WTC11 (cell line): ENCODE results near the gene SLC7A5. TPM values are rescaled to one million over a fixed set of nuclear protein-coding genes. Genes with fewer than 3 reads are reported as not detected.

Source experiments
- ATAC-seq: fragments of 200-7000 bp; cut with Tn5 transposase; 2 replicates; pipeline ENCODE4 v1.10.0; 2021; ENCODE audit warnings: mild to moderate bottlenecking, moderate library complexity
- CTCF ChIA-PET: fragments of 300-600 bp; sonication (Branson Sonifier 250); formaldehyde crosslinking; loops from one replicate; lab custom pipeline; 2021; ENCODE audit warnings: antibody characterized with exemption; lab: Charles Lee
- POLR2A ChIA-PET: fragments of 350-600 bp; sonication (Branson Sonifier 250); formaldehyde crosslinking; loops from one replicate; lab custom pipeline; 2021; ENCODE audit warnings: antibody characterized with exemption; lab: Charles Lee
- DNase-seq: peaks from one replicate; pipeline ENCODE4 v3.0.0; 2021; ENCODE audit warnings: low spot score
- H3K27ac Mint-ChIP-seq: 2 replicates; pipeline ENCODE4 v1.8.0; 2021; ENCODE audit warnings: mixed read lengths
- H3K27me3 Mint-ChIP-seq: 2 replicates; pipeline ENCODE4 v1.8.0; 2021; ENCODE audit warnings: low read depth, mild to moderate bottlenecking, moderate library complexity, mixed read lengths
- H3K36me3 Mint-ChIP-seq: 2 replicates; pipeline ENCODE4 v1.8.0; 2021; ENCODE audit warnings: mixed read lengths
- H3K4me1 Mint-ChIP-seq: 2 replicates; pipeline ENCODE4 v1.8.0; 2022; ENCODE audit warnings: mixed read lengths
- H3K4me3 Mint-ChIP-seq: 2 replicates; pipeline ENCODE4 v1.8.0; 2021; ENCODE audit warnings: mild to moderate bottlenecking, moderate library complexity, mixed read lengths
- H3K9me3 Mint-ChIP-seq: 2 replicates; pipeline ENCODE4 v1.8.0; 2021; ENCODE audit warnings: mixed read lengths
- CREM ChIP-seq: sonication (generic); formaldehyde crosslinking; IDR thresholded peaks from 2 replicates; pipeline ENCODE4 v1.8.1; 2022; ENCODE audit warnings: mild to moderate bottlenecking, missing genetic modification reagents, moderate library complexity
- KAT7 ChIP-seq: sonication (generic); formaldehyde crosslinking; IDR thresholded peaks from 2 replicates; pipeline ENCODE4 v1.8.1; 2023; ENCODE audit warnings: missing genetic modification reagents, mild to moderate bottlenecking, borderline replicate concordance
- NFE2L1 ChIP-seq: sonication (generic); formaldehyde crosslinking; IDR thresholded peaks from 2 replicates; pipeline ENCODE4 v1.8.1; 2023; ENCODE audit warnings: missing genetic modification reagents
- RELA ChIP-seq: sonication (generic); formaldehyde crosslinking; IDR thresholded peaks from 2 replicates; pipeline ENCODE4 v1.8.1; 2022; ENCODE audit warnings: missing genetic modification reagents, mild to moderate bottlenecking, borderline replicate concordance
- RORB ChIP-seq: fragments of 250-450 bp; sonication (Bioruptor Pico); IDR thresholded peaks from 2 replicates; pipeline ENCODE4 v1.9.0; 2021; ENCODE audit warnings: mild to moderate bottlenecking
- SOX15 ChIP-seq: fragments of 250-450 bp; sonication (Bioruptor Pico); IDR thresholded peaks from 2 replicates; pipeline ENCODE4 v1.9.0; 2021; ENCODE audit warnings: mild to moderate bottlenecking
- total RNA-seq: library from RNA; stranded (reverse); gene quantifications from 3 replicates; pipeline ENCODE4 v1.2.3, GENCODE V29; 2021
- TF ChIP-seq, protein P1 (sequence below): sonication (generic); formaldehyde crosslinking; IDR thresholded peaks from 2 replicates; pipeline ENCODE4 v1.8.0; 2022; ENCODE audit warnings: mild to moderate bottlenecking, missing genetic modification reagents
- TF ChIP-seq, protein P2 (sequence below): sonication (generic); formaldehyde crosslinking; IDR thresholded peaks from 2 replicates; pipeline ENCODE4 v1.8.0; 2022; ENCODE audit warnings: mild to moderate bottlenecking, missing genetic modification reagents
- TF ChIP-seq, protein P3 (sequence below): fragments of 250-450 bp; sonication (Bioruptor Pico); IDR thresholded peaks from 2 replicates; pipeline ENCODE4 v1.9.0; 2021; ENCODE audit warnings: moderate library complexity, mild to moderate bottlenecking, inconsistent platforms, borderline replicate concordance
- TF ChIP-seq, protein P4 (sequence below): fragments of 250-450 bp; sonication (Bioruptor Pico); IDR thresholded peaks from 2 replicates; pipeline ENCODE4 v2.1.2; 2022; ENCODE audit warnings: mild to moderate bottlenecking, moderate library complexity
- TF ChIP-seq, protein P5 (sequence below): sonication (generic); formaldehyde crosslinking; IDR thresholded peaks from 2 replicates; pipeline ENCODE4 v1.8.0; 2022; ENCODE audit warnings: missing genetic modification reagents
- TF ChIP-seq, protein P6 (sequence below): sonication (generic); formaldehyde crosslinking; IDR thresholded peaks from 2 replicates; pipeline ENCODE4 v1.8.1; 2023; ENCODE audit warnings: mild to moderate bottlenecking, missing genetic modification reagents
- TF ChIP-seq, protein P7 (sequence below): sonication (generic); formaldehyde crosslinking; IDR thresholded peaks from 2 replicates; pipeline ENCODE4 v1.8.0; 2023; ENCODE audit warnings: mild to moderate bottlenecking, missing genetic modification reagents

SLC7A5 gene
- total RNA-seq, 1 experiment from 2014 or later, result 197 TPM

DNA sequence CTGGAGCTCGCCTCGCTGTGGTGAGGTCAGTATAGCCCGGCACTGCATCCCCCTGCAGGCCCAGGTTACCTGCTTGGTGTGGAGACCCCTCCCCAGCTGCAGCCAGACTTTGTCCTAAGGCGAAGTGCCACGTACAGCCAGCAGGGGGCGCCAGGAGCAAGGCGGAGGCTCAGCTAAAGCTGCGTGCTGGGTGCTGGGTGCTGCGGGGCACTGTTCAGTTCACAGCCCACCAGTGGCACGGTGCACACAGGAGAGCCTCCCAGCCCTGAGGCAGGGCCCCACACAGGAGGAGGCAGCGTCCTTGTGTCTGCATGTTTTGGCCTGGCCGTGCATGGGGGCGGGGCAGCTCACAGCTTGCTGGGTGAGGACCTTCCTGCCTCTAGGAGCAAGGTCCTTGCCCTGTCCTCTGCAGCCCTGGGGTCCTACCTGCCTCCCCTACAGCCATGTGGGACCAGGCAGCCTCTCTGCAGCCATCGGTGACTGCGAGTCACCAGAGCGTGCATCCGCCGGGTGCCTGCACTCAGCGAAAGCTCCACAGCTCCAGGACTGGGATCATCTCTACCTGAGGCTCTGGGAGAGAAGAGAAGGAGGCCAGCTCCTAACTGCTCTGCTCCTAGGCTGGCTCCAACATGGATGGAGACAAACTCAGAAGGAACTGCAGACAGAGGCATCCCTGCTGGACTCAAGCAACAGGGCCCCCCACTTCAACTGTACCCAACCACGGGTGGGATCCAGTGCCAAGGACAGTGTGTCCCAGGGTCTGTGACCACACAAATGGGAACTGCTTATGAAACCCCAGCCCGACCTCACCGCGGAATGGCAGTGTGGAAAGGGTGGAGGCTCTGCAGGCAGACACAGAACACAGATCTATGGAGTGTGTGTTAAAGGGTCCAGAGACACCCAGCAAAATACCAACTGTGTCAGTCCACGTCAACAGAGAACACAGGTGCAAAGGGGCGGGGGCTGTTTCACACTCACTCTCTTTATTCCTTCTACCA, 19.0 kb downstream of the SLC7A5 start (continued):
- TF ChIP-seq SOX15 (CRISPR knock-in tag) (no peak), CREM (CRISPR knock-in tag) (no peak), RELA (no peak)
- TF ChIP-seq, all 79 proteins: peak for 6

DNA sequence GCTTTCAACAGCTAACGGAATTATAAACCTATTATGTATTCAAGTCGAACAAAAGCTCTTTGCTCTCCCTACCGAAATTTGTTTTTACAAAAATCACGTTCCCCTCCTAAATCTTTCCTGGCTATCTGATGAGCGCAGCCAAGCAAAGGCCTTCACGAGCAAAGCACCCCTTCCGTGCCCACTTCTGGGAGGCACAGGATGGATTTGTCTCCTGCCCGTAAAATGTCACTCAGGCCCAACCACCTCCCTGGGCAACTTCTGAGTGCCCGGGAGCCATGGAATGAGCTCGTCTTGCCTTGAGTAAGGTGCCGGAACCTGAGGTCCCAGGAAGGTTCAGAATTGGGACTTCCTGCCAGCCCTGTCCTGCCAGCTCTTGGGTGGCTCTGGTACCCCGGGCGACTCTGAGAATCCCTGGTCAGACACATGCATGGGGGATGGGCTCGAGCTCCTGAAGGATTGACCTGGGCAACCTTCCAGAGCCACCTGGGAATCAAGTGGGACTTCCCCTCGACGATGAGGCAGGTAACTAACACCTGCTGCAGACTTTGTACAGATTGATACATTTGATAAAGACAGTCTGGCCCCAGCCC, 19.8 kb downstream of the SLC7A5 start:
- no peak for ATAC-seq
- Mint-ChIP-seq H3K4me1 (peaks cover 35% of the 10 kb centered on the region), H3K27ac (no peak overlapping the region), H3K9me3 (no peaks in the 10 kb centered on the region), H3K27me3 (no peaks in the 10 kb centered on the region), H3K4me3 (no peak overlapping the region), H3K36me3 (peaks cover 7% of the 10 kb centered on the region; the same call in 1 of the 2 replicates)
- DNase-seq, result no peak
- no peak for TF ChIP-seq RORB (CRISPR knock-in tag)
- TF ChIP-seq, protein P1, sequence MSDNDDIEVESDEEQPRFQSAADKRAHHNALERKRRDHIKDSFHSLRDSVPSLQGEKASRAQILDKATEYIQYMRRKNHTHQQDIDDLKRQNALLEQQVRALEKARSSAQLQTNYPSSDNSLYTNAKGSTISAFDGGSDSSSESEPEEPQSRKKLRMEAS (CRISPR knock-in tag), result peak; percentile 62; the same call in 1 of the 2 replicates
- TF ChIP-seq, protein P2, sequence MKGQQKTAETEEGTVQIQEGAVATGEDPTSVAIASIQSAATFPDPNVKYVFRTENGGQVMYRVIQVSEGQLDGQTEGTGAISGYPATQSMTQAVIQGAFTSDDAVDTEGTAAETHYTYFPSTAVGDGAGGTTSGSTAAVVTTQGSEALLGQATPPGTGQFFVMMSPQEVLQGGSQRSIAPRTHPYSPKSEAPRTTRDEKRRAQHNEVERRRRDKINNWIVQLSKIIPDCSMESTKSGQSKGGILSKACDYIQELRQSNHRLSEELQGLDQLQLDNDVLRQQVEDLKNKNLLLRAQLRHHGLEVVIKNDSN (CRISPR knock-in tag), result no peak
- ChIA-PET CTCF (interaction anchor here (0.6 to 10.4 kb wide), 39 partner anchors 9 to 533 kb away, joined by 3 to 234 read pairs (median 5); partner anchors contain the start of genes KLHDC4, SLC7A5 and ZNF469), POLR2A (interaction anchor here (0.6 to 1.9 kb wide), 5 partner anchors 13 to 945 kb away, joined by 3 to 12 read pairs (median 3); partner anchors contain the start of gene BANP)

DNA sequence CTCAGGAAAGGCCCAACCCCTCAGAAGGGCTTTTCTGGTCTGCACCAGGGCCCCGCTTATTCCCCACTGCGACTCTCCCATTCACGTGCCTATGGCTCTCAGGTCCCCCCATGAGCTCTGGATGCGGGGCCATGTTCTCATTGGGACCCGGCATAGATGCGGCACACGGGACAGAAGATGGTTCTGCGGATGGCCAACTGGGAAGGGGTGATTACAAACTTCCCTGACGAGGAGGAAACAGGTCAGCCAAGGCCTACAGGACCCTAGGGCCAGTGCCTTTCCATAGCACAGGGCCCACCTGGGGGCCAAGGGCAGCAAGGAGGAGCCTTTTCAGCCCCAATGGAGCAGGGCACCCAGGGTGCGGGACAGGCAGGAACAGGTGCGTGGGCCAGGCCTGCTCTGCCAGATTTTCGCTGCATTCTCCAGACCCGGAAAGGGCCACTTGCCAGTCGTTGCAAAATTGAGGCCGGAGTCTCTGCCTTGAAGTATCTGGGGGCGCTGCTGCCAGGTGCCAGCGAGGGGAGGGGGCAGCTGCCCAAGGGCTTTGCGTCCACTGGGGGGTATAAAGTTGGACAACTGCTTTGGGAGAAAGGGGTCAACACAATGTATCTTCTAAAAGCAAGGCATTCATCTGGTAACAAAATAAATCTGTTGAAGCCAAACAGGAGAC, 20.5 kb downstream of the SLC7A5 start:
- H3K4me1 Mint-ChIP-seq, result peaks cover 34% of the 10 kb centered on the region
- DNase-seq (no peak), ATAC-seq (no peak)
- ChIA-PET CTCF (interaction anchor here (1.0 to 10.4 kb wide), 15 partner anchors 8 to 80 kb away, joined by 3 to 234 read pairs (median 11); partner anchors contain the start of gene SLC7A5), POLR2A (interaction anchor here (1.5 to 1.9 kb wide), 2 partner anchors 22 to 82 kb away, joined by 3 to 12 read pairs; no protein-coding TSS in a partner anchor)
- H3K36me3 Mint-ChIP-seq, result peaks cover 7% of the 10 kb centered on the region; the same call in 1 of the 2 replicates
- no peak overlapping the region for H3K4me3 Mint-ChIP-seq
- TF ChIP-seq KAT7 (CRISPR knock-in tag) (no peak), CREM (CRISPR knock-in tag) (no peak), NFE2L1 (CRISPR knock-in tag) (no peak)
- TF ChIP-seq, protein P3, sequence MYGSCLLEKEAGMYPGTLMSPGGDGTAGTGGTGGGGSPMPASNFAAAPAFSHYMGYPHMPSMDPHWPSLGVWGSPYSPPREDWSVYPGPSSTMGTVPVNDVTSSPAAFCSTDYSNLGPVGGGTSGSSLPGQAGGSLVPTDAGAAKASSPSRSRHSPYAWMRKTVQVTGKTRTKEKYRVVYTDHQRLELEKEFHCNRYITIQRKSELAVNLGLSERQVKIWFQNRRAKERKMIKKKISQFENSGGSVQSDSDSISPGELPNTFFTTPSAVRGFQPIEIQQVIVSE, result no peak
- TF ChIP-seq, protein P4, sequence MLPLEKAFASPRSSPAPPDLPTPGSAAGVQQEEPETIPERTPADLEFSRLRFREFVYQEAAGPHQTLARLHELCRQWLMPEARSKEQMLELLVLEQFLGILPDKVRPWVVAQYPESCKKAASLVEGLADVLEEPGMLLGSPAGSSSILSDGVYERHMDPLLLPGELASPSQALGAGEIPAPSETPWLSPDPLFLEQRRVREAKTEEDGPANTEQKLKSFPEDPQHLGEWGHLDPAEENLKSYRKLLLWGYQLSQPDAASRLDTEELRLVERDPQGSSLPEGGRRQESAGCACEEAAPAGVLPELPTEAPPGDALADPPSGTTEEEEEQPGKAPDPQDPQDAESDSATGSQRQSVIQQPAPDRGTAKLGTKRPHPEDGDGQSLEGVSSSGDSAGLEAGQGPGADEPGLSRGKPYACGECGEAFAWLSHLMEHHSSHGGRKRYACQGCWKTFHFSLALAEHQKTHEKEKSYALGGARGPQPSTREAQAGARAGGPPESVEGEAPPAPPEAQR (CRISPR knock-in tag), result no peak
- TF ChIP-seq, protein P5, sequence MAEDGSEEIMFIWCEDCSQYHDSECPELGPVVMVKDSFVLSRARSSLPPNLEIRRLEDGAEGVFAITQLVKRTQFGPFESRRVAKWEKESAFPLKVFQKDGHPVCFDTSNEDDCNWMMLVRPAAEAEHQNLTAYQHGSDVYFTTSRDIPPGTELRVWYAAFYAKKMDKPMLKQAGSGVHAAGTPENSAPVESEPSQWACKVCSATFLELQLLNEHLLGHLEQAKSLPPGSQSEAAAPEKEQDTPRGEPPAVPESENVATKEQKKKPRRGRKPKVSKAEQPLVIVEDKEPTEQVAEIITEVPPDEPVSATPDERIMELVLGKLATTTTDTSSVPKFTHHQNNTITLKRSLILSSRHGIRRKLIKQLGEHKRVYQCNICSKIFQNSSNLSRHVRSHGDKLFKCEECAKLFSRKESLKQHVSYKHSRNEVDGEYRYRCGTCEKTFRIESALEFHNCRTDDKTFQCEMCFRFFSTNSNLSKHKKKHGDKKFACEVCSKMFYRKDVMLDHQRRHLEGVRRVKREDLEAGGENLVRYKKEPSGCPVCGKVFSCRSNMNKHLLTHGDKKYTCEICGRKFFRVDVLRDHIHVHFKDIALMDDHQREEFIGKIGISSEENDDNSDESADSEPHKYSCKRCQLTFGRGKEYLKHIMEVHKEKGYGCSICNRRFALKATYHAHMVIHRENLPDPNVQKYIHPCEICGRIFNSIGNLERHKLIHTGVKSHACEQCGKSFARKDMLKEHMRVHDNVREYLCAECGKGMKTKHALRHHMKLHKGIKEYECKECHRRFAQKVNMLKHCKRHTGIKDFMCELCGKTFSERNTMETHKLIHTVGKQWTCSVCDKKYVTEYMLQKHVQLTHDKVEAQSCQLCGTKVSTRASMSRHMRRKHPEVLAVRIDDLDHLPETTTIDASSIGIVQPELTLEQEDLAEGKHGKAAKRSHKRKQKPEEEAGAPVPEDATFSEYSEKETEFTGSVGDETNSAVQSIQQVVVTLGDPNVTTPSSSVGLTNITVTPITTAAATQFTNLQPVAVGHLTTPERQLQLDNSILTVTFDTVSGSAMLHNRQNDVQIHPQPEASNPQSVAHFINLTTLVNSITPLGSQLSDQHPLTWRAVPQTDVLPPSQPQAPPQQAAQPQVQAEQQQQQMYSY, result no peak
- TF ChIP-seq, protein P1 (CRISPR knock-in tag), result no peak
- TF ChIP-seq, protein P6, sequence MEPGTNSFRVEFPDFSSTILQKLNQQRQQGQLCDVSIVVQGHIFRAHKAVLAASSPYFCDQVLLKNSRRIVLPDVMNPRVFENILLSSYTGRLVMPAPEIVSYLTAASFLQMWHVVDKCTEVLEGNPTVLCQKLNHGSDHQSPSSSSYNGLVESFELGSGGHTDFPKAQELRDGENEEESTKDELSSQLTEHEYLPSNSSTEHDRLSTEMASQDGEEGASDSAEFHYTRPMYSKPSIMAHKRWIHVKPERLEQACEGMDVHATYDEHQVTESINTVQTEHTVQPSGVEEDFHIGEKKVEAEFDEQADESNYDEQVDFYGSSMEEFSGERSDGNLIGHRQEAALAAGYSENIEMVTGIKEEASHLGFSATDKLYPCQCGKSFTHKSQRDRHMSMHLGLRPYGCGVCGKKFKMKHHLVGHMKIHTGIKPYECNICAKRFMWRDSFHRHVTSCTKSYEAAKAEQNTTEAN (CRISPR knock-in tag), result no peak
- TF ChIP-seq, protein P7, sequence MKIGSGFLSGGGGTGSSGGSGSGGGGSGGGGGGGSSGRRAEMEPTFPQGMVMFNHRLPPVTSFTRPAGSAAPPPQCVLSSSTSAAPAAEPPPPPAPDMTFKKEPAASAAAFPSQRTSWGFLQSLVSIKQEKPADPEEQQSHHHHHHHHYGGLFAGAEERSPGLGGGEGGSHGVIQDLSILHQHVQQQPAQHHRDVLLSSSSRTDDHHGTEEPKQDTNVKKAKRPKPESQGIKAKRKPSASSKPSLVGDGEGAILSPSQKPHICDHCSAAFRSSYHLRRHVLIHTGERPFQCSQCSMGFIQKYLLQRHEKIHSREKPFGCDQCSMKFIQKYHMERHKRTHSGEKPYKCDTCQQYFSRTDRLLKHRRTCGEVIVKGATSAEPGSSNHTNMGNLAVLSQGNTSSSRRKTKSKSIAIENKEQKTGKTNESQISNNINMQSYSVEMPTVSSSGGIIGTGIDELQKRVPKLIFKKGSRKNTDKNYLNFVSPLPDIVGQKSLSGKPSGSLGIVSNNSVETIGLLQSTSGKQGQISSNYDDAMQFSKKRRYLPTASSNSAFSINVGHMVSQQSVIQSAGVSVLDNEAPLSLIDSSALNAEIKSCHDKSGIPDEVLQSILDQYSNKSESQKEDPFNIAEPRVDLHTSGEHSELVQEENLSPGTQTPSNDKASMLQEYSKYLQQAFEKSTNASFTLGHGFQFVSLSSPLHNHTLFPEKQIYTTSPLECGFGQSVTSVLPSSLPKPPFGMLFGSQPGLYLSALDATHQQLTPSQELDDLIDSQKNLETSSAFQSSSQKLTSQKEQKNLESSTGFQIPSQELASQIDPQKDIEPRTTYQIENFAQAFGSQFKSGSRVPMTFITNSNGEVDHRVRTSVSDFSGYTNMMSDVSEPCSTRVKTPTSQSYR, result no peak
- H3K27ac Mint-ChIP-seq, result no peak overlapping the region
- H3K27me3 Mint-ChIP-seq, result no peaks in the 10 kb centered on the region
- no peaks in the 10 kb centered on the region for H3K9me3 Mint-ChIP-seq
